ENCODE results near the gene ARHGEF33. TPM values are rescaled to one million over a fixed set of nuclear protein-coding genes. Genes with fewer than 3 reads are reported as not detected.

ARHGEF33 gene
- total RNA-seq, 1 donor = 0.43 TPM

DNA sequence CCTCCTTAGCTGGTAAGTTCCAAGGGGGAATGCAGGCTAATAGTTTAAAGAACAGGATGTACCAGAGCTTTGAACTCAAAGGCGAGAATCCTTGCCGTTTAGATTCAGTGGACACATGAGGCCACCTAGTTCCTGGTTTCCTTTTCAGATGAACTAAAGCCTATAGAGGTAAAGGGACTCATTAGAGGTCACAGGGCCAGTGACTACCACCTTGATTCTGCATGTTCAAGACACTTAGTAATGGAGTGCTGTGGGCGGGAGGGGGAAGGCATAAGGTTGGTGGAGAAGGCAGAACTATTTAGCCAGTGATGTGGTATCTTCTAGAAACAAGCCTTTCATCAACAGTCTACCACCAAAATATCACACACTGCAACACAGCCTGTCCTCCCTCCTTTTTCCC, 47.9 kb downstream of the ARHGEF33 start:
- DNase-seq (ENCODE audit: low read depth) = no peak
- TF ChIP-seq, protein P1, sequence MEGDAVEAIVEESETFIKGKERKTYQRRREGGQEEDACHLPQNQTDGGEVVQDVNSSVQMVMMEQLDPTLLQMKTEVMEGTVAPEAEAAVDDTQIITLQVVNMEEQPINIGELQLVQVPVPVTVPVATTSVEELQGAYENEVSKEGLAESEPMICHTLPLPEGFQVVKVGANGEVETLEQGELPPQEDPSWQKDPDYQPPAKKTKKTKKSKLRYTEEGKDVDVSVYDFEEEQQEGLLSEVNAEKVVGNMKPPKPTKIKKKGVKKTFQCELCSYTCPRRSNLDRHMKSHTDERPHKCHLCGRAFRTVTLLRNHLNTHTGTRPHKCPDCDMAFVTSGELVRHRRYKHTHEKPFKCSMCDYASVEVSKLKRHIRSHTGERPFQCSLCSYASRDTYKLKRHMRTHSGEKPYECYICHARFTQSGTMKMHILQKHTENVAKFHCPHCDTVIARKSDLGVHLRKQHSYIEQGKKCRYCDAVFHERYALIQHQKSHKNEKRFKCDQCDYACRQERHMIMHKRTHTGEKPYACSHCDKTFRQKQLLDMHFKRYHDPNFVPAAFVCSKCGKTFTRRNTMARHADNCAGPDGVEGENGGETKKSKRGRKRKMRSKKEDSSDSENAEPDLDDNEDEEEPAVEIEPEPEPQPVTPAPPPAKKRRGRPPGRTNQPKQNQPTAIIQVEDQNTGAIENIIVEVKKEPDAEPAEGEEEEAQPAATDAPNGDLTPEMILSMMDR (IDR thresholded peaks at IDR 0.05; ENCODE audit: insufficient read depth, low read depth, low read length) = no peak

DNA sequence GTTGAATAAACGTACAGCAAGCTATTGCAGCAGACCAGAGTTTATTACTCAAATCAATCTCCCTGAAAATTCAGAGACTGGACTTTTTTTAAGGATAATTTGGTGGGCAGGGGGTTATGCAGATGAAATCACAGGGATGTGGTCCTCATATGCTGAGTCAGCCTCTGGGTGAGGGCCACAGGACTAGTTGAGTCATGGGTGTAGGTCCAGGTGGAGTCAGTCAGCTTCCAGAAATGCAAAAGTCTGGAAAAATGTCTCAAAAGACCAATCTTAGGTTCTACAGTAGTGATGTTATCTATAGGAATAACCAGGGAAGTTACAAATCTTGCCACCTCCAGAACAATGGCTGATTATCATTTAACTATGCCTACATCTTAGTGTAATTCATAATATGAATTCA, 51.1 kb downstream of the ARHGEF33 start:
- TF ChIP-seq, protein P1 (IDR thresholded peaks at IDR 0.05; ENCODE audit: insufficient read depth, low read depth, low read length) = no peak
- no peak for DNase-seq (ENCODE audit: low read depth)

More for the DNA sequence above, 47.9 kb downstream of the ARHGEF33 start:
- no peak overlapping the region for H3K4me3 ChIP-seq (ENCODE audit: low read depth, low read length)

DNA sequence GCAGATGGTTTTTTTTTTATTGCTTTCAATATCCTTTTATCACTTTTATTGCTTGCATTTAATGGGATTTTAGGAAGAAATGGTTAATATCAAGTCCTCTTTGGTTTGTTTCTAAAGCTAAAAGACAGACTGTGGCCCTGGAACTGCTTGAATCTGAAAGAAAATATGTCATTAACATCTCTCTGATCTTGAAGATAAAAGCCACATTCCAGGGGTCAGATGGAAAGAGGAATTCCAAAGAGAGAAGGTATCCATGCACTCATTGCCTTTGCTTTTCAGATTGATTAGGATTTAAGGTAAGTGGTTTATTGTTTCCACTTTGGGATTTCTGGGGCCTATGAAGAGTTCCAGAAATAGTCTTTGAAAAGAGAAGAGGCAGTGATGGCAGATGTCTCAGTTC, 54.1 kb downstream of the ARHGEF33 start:
- TF ChIP-seq, protein P1 (IDR thresholded peaks at IDR 0.05; ENCODE audit: insufficient read depth, low read depth, low read length) = no peak
- no peak for DNase-seq (ENCODE audit: low read depth)
- no peak overlapping the region for H3K4me3 ChIP-seq (ENCODE audit: low read depth, low read length)

More for the DNA sequence above, 51.1 kb downstream of the ARHGEF33 start:
- H3K4me3 ChIP-seq (ENCODE audit: low read depth, low read length) = no peak overlapping the region

DNA sequence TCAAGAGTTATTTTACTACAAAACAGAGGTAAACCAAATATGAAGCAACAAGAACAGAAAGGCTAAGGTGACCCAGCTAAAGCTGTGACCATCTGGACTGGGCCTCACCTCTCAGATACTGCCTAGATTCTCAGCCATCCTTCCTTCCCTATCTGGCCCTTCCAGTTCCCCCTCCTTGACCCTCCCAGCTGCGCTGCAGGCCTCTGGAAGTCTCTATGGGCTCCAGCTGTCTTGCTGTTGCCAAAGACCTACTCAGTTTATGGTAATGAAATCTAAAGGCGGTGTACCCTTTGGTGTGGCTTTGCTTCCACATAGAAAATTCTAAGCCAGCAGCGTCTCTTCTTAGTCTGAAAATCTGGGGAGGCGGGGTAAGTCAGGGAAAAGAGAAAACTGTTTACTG, 55.7 kb downstream of the ARHGEF33 start:
- peak; percentile 66 for DNase-seq (ENCODE audit: low read depth)
- no peak overlapping the region for H3K4me3 ChIP-seq (ENCODE audit: low read depth, low read length)
- TF ChIP-seq, protein P1 (IDR thresholded peaks at IDR 0.05; ENCODE audit: insufficient read depth, low read depth, low read length) = no peak

DNA sequence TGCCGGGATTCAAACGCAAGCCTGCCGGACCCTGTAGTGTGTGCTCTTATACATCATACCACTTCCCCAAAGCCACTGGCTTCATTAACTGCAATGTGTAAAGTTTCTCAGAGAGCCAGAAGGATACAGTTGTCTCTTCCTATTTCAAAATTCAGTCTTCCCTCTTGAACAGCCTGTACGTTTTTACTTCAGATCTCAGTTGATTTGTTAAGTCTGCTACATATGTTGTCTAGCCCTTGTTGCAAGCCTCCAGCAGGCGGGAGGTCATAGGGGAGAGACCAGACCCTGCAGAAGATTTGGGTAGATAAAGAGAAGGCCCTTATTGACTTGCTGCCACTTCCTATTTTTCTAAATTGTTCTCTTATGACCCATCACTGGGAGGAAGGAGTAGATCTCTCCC, 56.2 kb downstream of the ARHGEF33 start:
- peak; percentile 3 for DNase-seq (ENCODE audit: low read depth)
- TF ChIP-seq, protein P1 (IDR thresholded peaks at IDR 0.05; ENCODE audit: insufficient read depth, low read depth, low read length) = no peak
- H3K4me3 ChIP-seq (ENCODE audit: low read depth, low read length) = no peak overlapping the region

DNA sequence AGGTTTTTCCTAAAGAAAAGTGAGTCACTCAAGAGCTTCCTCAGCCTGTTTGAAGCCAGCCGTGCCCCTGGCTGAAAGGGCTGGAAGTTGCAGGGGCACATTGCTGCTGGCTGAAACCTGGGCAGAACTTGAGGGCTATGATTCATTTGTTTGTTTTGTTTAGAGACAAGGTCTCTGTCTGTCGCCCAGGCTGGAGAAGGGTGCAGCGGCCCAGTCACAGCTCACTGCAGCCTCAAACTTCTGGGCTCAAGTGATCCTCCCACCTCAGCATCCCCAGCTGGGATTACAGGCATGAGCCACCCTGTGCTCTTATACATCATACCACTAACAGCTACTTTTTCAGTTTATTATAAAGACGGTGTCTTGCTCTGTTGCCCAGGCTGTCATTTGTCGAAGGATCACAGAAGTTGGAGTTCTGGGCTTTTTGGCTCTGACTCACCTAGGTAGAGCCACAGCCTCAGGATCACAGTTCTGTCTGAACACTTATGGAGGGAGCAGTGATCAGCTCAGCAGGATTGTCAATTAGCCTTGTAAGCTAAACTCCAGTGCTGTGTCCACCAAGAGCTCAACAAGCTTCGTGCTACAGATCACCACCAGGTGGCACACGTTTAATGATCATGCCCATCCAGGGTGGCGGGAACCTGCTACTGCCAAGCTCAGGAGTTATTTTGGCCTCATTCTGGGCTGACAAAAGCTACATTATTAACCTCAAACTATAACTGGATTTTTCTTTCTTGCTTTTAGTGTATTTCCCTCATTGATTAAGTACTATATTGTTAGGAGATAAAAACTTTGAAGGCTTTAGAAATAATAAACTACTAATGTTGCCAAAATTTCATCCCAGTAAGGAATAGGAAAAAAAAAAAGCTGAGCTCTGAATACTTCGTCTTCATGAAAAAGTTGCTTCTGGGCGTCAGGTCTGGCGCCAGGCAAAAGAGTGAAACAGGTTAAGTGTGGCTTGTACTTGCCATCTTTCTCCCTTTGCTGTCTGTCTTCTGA, 57.9 kb downstream of the ARHGEF33 start:
- TF ChIP-seq, protein P1 (IDR thresholded peaks at IDR 0.05; ENCODE audit: insufficient read depth, low read depth, low read length) = peak; percentile 73
- DNase-seq (ENCODE audit: low read depth) = peak; percentile 71
- H3K4me3 ChIP-seq (ENCODE audit: low read depth, low read length) = no peak overlapping the region

All from fibroblast of villous mesenchyme (primary cell).